PFSK-1 (cell line): Measurements from ENCODE around the gene ATP11A.

Experiments used
- FOXP2 ChIP-seq: optimal IDR thresholded peaks from 2 replicates; pipeline ENCODE3; 2011; ENCODE audit warnings: borderline replicate concordance, control low read depth, inconsistent platforms; ENCODE audit not compliant: insufficient read depth; ENCODE audit errors: extremely low read length, extremely low read depth
- POLR2AphosphoS5 ChIP-seq: IDR thresholded peaks from 2 replicates; pipeline ENCODE4 v1.6.1; 2012; ENCODE audit warnings: low read depth, mild to moderate bottlenecking, control low read depth, low read length, moderate library complexity
- REST ChIP-seq, 2 experiments: IDR thresholded peaks; 2 replicates each; pipeline versions ENCODE4 v1.6.1 to v1.8.0; 2011 to 2012; ENCODE audit warnings: low read depth in 2 of 2, low read length in 2 of 2, control low read depth in 1 of 2, inconsistent platforms in 1 of 2, mild to moderate bottlenecking in 1 of 2, moderate library complexity in 1 of 2; ENCODE audit not compliant: insufficient read depth in 1 of 2
- SIN3A ChIP-seq: IDR thresholded peaks from 2 replicates; pipeline ENCODE4 v1.6.1; 2012; ENCODE audit warnings: mild to moderate bottlenecking, low read length, moderate library complexity, borderline replicate concordance; ENCODE audit not compliant: insufficient read depth

GRCh38 chr13:112869202-112870050 is 179.6 kb downstream of the ATP11A start:
- TF ChIP-seq POLR2AphosphoS5 (no peak), REST (IDR thresholded peaks at IDR 0.05; ENCODE audit: insufficient read depth in 1 of 2, low read depth in 2 of 2, low read length in 2 of 2) (no peak), FOXP2 (no peak), SIN3A (no peak)
